Fibroblast of lung (primary cell): ENCODE measurements around the gene SP140L.

Experiments
- CTCF ChIP-seq, 2 donors: IDR thresholded peaks in 1 of 2; conservative IDR thresholded peaks in 1 of 2; 1 replicate in 1 of 2; 2 replicates in 1 of 2; pipeline ENCODE4 v1.5.1; 2011 to 2012; ENCODE audit warnings: low read length in 2 of 2, control low read depth in 1 of 2, inconsistent platforms in 1 of 2, low read depth in 1 of 2, mild to moderate bottlenecking in 1 of 2
- EZH2 ChIP-seq: IDR thresholded peaks from 2 replicates; pipeline ENCODE4 v1.5.1; 2012; ENCODE audit warnings: low read length, control low read depth, mild to moderate bottlenecking; ENCODE audit errors: missing control alignments

- TF ChIP-seq CTCF (conservative IDR thresholded peaks at IDR 0.05 in 1 of 2, IDR thresholded peaks at IDR 0.05 in 1 of 2; ENCODE audit: low read depth in 1 of 2, low read length in 2 of 2) (no peak), EZH2 (no peak)
Observed at GRCh38 chr2:230439590-230439989, 112.6 kb downstream of the SP140L start.
